Adrenal gland (tissue), 5 donors: ENCODE data around the gene OR52A5.

Source experiments
- CTCF ChIP-seq, 6 experiments: fragments of 450-650 bp in 4 of 6; fragments of 200-600 bp in 2 of 6; sonication (generic) in 1 of 6; IDR thresholded peaks; 1 replicate in 5 of 6; 2 replicates in 1 of 6; pipeline versions ENCODE4 v1.5.1 to v1.8.0; 2016 to 2021; ENCODE audit warnings: antibody characterized with exemption in 6 of 6, mild to moderate bottlenecking in 2 of 6, moderate library complexity in 1 of 6
- POLR2A ChIP-seq, 2 donors: fragments of 450-650 bp; IDR thresholded peaks; one replicate each; pipeline ENCODE4 v1.6.1; 2017; ENCODE audit warnings: antibody characterized with exemption in 2 of 2, mild to moderate bottlenecking in 2 of 2, moderate library complexity in 1 of 2
- donor health status: DM: no; HTN: no; CAD: no.

GRCh38 chr11:5107285-5107684 is 30.9 kb downstream of the OR52A5 start:
- TF ChIP-seq CTCF (IDR thresholded peaks at IDR 0.05) (no peak), POLR2A (IDR thresholded peaks at IDR 0.05) (no peak)
